ENCODE results near the gene NECTIN3.

The NECTIN3 gene

DNA sequence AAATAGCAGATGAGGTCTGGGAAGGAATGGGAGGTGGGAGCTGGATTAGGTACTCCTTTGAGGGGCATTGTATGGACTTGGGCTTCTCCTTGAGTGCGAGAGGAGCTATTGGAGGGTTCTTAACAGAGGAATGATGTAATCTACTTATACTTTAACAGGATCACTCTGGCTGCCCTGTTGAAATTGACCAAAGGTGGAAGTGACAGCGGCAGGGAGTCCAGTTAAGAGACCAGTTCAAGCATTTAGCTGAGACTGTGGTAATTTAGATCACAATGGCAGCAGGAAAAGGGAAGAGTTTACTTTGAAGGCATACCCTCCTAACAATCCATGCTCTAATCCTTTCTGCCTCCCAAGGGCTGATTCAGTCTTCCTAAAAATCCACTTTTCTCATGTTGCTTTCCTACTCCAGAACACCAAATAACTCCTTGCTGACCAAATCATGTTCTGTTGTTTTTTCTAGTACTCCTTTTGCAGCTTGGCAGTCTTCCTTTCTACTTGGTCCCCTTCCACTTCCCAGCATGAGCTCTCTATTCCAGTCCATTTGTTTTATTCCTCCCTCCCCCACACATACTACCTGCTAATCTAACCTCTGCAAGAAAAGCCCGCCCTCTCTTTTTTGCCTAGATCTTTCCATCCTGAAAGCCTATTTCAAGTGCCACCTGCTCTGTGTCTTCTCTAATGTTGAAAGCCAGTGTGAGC lies 139.4 kb downstream of the NECTIN3 start:
- DNase-seq: no peak

DNA sequence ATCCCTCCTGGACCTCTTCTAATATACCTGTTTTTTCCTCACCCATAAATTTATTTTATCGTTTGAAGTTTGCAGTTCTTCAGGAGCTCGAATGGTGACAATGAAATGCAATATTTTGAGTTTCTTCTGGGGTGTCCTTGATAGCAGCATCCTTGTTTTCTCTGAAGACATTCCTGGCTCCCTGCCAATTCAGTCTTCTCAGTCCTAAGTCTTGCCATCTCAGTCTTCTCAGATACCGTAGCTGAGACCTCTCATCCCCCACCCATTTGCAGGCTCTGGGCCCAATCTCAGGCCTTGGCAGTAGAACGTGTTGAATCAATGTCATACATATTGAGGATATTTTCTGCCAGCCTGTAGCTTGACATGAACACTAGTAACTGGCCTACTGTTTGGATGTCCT lies 140.9 kb downstream of the NECTIN3 start:
- DNase-seq: no peak

DNA sequence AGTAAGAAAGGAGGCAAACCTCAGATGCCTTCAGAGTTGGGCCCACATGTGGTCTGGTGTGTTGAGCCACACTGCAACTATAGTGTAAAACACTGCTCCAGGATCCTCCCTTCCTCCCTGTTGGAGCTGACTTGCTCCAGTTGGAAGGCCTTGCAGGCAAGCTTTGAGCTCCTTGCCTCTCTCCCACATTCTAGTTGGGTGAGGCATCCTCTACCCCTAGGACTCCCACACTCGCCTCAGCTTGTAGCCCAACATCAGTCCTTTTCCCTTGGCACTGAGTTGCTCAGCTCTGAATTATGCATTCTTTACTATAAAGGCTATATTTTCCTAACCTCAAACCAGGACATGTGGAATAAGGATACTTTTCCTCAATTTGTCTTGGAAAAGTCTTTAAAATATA lies 143.9 kb downstream of the NECTIN3 start:
- DNase-seq: no peak

DNA sequence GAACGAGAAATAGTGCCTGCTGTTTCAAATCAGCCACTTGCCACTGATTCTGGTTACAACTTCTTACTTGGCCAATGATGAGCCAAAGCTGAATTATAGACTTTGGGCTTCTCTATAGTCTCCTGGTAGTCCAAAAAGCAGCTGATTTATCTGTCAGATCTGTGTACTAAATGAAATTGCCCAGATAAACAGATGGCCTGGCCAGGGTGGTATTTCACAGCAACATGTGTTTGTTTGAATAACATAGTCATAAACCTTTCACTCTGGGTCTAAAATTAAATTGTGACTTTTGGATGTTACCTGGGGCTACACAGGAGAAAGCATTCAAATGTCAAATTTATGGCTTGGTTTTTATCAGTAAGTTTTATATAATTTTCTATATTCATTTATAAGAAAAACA lies 147.0 kb downstream of the NECTIN3 start:
- DNase-seq: no peak

DNA sequence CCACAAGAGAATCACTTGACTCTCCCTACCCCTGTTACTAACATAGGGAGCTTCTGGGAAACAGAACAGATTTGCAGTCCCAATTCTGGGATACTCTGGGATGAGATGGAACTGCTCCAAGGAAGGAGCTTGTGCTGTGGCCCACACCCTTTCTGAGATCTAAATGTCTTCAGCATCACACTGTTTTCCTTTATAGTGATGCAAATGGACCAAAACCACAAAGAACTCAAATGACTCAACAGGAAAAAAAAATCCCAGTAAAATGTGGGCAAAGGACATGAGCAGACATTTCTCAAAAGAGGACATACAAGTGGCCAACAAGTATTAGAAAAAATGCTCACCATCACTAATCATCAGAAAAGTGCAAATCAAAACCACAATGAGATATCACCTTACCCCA lies 155.6 kb downstream of the NECTIN3 start:
- DNase-seq: no peak

DNA sequence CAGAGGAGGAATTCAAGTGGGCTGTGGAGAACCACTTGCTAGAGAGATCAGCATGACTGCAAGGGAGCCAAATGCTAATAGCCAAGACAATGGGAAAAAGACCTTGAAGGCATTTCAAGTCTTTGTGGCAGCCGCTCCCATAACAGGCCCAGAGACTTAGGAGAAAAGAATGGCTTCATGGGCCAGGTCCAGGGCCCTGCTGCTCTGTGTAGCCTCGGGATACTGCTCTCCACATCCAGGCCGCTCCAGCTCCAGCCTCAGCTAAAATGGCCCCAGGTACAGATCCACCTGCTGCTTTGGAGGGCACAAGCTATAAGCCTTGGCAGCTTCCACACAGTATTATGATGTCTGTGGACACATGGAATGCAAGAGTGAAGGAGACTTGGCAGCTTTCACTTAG lies 157.7 kb downstream of the NECTIN3 start:
- no peak for DNase-seq

DNA sequence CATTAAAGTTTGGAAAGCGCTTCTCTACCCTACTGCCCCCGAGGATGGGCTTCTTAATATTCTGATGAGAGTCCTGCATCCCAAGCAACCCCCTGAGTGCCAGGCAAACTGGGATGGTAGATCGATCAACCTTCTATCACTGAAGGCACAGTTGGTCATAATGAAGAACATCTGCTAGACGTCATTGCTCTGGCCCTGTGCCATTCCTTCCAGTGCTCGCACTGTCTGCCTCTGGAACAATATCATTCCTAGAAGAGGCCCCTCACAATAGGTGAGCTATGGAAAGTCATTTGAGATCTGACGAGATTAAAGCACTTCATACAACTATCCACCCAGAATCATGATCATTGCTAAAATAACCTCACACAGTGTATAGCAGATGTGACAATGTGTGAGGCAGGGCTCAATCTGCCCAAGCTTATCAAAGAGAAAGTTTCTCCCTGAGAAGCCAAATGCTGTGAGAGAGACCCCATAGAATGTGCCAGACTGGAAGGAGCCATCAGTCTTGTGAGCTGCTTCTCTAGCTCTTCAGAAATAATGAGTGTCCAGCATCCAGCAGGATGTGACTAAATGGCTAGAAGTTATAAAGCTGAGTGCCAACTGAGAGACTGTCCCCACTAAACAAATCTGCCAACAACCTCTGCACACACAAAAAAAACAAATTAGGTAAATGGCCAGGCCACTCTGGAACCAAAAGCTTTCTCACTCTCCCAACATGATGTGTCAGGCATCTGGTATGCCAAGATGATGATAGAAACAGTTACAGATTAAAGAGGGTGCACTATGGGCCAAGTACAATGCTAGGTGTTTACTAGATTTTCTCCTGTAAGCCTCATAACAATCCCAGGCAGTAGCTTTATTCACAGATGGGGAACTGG lies 165.5 kb downstream of the NECTIN3 start:
- DNase-seq: no peak

DNA sequence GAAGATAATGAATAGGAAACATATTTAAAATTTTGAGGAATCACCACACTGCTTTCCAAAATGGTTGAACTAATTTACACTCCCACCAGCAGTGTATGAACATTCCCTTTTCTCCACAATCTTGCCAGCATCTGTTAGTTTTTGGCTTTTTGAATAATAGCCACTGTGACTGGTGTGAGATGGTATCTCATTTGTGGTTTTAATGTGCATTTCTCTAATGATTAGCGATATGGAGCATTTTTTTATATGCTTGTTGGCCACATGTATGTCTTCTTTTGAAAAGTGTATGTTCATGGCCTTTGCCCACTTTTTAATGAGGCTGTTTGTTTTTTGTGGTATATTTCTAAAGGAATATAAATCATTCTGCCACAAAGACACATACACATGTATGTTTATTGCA lies 166.3 kb downstream of the NECTIN3 start:
- no peak for DNase-seq

DNA sequence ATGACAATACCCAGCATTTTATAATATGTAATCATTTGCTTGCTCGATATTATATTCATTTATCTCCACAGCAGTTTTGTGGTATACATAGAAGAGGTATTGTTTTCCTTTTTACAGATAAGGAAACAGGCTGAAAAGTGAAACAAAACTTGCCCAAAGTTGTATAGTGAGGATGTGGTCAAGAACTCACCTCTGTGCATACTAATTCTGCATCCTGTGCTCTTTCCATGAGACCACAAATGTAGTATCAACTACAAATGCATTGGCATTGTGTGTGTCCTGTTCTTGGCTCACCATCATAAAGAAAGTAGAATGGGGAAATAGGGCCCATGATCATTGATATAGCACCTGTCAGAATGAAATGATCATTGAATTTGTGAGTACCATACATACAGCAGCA lies 167.3 kb downstream of the NECTIN3 start:
- DNase-seq: no peak

DNA sequence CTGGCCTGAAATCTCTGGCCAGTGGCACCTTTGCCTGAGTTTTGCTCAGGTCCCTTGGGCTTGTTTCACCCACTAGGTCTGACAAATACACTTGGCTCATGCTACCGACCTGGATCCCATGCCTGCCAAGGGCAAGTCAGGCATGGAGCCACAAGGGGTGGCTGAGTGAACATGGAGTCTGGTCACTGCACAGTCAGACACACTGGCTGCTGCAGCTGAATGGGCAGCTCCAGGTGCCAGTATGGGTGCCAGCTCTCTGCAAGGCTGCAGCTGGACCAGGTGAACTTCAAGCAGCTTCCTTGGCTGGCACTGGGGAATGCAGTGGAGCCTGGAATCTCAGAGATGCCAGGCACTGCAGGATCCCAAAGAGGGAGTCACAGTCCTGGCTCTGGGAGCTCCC lies 170.3 kb downstream of the NECTIN3 start:
- DNase-seq: no peak

All from stimulated activated CD4-positive, alpha-beta T cell treated with anti-CD3 and anti-CD28 coated beads, Interleukin-2, amount 100 ng/mL, for 48 hours (primary cell).